ENCODE data around the gene CACFD1.

GRCh38 chr9:133425049-133425632 is 34.6 kb upstream of the CACFD1 start:
- TF ChIP-seq POLR2A (IDR thresholded peaks at IDR 0.05; ENCODE audit: low read depth, low read length) (no peak), POLR2AphosphoS5 (IDR thresholded peaks at IDR 0.05; ENCODE audit: low read depth, low read length) (no peak), SPI1 (IDR thresholded peaks at IDR 0.05; ENCODE audit: low read depth, low read length) (no peak), TAF1 (IDR thresholded peaks at IDR 0.05; ENCODE audit: low read depth, low read length) (no peak)
